Neuron (in vitro differentiated cells): Measurements from ENCODE around the gene OR51D1.

ENCODE experiments used
- H2AFZ ChIP-seq: one replicate; pipeline ENCODE4 v1.6.1; 2013; ENCODE audit warnings: low read depth, mild to moderate bottlenecking, inconsistent platforms, low read length, moderate library complexity
- H3K27me3 ChIP-seq: one replicate; pipeline ENCODE4 v1.6.1; 2013; ENCODE audit warnings: low read length; ENCODE audit not compliant: insufficient read depth
- H3K36me3 ChIP-seq: one replicate; pipeline ENCODE4 v1.6.1; 2013; ENCODE audit warnings: low read length; ENCODE audit not compliant: insufficient read depth
- H3K4me1 ChIP-seq: one replicate; pipeline ENCODE4 v1.6.1; 2013; ENCODE audit warnings: low read length; ENCODE audit not compliant: insufficient read depth
- H3K4me3 ChIP-seq: 2 replicates; pipeline ENCODE4 v1.5.1; 2013; ENCODE audit warnings: mild to moderate bottlenecking, low read length, moderate library complexity
- H3K9me3 ChIP-seq: one replicate; pipeline ENCODE4 v1.6.1; 2013; ENCODE audit warnings: low read length

OR51D1 gene

DNA sequence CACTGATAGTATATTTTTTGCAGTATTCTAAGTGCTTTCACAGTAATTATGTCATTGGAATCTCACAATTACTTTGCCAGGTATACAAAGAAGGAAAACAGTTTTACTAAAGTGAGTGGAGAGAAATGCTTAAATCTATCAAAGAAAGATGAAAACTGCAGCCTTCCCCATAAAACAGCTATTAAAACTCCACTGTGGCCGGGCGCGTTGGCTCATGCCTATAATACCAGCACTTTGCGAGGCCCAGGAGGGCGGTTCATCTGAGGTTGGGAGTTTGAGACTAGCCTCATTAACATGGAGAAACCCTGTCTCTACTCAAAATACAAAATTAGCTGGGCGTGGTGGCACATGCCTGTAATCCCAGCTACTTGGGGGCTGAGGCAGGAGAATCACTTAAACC, 25.6 kb downstream of the OR51D1 start:
- Histone ChIP-seq H2AFZ (no peak overlapping the region), H3K27me3 (peaks cover 3% of the 10 kb centered on the region), H3K4me1 (no peaks in the 10 kb centered on the region), H3K36me3 (no peaks in the 10 kb centered on the region), H3K9me3 (no peaks in the 10 kb centered on the region), H3K4me3 (no peak overlapping the region)

GRCh38 chr11:4664183-4664582, 26.9 kb downstream of the OR51D1 start:
- Histone ChIP-seq H2AFZ (no peak overlapping the region), H3K27me3 (peaks cover 3% of the 10 kb centered on the region), H3K36me3 (no peaks in the 10 kb centered on the region), H3K4me1 (no peaks in the 10 kb centered on the region), H3K4me3 (no peak overlapping the region), H3K9me3 (no peaks in the 10 kb centered on the region)

DNA sequence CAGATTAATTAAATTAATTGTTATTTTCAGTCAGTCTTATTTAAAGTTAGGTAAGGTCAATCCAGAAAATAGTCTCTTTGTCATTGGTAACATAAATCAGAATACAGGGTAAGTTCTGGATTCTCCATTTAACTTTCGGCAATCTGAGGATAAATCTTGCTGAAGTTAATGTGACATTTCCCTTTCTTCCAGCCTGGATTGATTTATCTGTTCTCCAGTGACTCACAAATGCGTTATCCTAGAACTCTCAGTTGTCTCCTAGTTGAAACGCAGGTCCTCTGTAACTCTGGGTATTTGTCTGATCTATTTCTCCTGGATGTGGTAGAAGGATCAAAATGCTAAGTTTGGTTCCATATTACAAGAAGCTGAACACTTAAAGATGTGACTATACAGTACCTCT, 27.5 kb downstream of the OR51D1 start:
- H3K9me3 ChIP-seq, result no peaks in the 10 kb centered on the region
- H3K27me3 ChIP-seq, result peaks cover 3% of the 10 kb centered on the region
- H3K36me3 ChIP-seq, result no peaks in the 10 kb centered on the region
- no peak overlapping the region for H2AFZ ChIP-seq
- no peak overlapping the region for H3K4me3 ChIP-seq
- H3K4me1 ChIP-seq, result no peaks in the 10 kb centered on the region

GRCh38 chr11:4665424-4665823, 28.1 kb downstream of the OR51D1 start:
- Histone ChIP-seq H3K9me3 (no peaks in the 10 kb centered on the region), H3K27me3 (peaks cover 3% of the 10 kb centered on the region), H3K4me3 (no peak overlapping the region), H2AFZ (no peak overlapping the region), H3K36me3 (no peaks in the 10 kb centered on the region), H3K4me1 (no peaks in the 10 kb centered on the region)

GRCh38 chr11:4671741-4672140, 34.5 kb downstream of the OR51D1 start:
- H3K4me1 ChIP-seq, result no peaks in the 10 kb centered on the region
- no peaks in the 10 kb centered on the region for H3K27me3 ChIP-seq
- no peaks in the 10 kb centered on the region for H3K9me3 ChIP-seq

DNA sequence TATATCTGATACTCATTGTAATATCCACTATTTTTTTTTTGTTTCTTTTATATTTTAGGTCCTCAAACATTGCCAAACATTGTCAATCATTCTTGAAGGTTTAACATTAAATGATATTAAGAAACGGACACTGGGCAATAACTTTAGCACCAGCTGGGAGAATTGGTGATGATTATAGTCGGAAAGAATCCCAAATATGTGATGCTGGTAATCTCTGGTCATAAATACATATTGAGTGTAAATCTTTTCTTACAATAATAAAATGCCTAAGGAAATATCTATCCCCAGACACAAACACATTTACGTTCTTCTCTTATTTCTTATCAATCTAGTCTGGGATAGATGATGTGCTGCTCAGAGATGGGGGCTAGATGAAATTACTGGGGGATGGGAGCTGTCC, 35.2 kb downstream of the OR51D1 start:
- no peak overlapping the region for H3K4me3 ChIP-seq
- H3K9me3 ChIP-seq, result no peaks in the 10 kb centered on the region
- H3K4me1 ChIP-seq, result no peaks in the 10 kb centered on the region

More at GRCh38 chr11:4671741-4672140, 34.5 kb downstream of the OR51D1 start:
- H3K4me3 ChIP-seq, result no peak overlapping the region
- no peaks in the 10 kb centered on the region for H3K36me3 ChIP-seq
- H2AFZ ChIP-seq, result no peak overlapping the region

DNA sequence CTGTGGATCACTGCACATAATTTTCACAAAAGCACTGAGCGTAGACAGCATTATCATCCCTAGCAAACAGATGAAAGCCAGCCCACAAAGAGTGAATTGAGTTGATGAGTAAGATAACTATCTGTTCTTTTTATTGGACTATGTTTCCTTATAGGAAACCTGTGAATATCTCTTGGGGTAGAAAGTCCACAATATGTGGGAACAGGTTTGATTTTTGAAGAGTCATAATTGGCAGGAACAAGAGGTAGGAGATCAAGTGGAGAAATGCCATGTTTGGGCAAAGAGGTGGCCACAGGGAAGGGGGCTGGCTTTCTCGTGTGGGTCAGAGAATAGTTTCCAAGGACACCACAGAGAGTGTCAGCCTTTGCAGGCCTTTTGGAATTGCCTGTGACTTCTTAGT, 36.5 kb downstream of the OR51D1 start:
- no peaks in the 10 kb centered on the region for H3K27me3 ChIP-seq
- no peaks in the 10 kb centered on the region for H3K4me1 ChIP-seq
- no peaks in the 10 kb centered on the region for H3K9me3 ChIP-seq
- H2AFZ ChIP-seq, result no peak overlapping the region
- no peaks in the 10 kb centered on the region for H3K36me3 ChIP-seq
- H3K4me3 ChIP-seq, result no peak overlapping the region

More for the DNA sequence above, 35.2 kb downstream of the OR51D1 start:
- Histone ChIP-seq H3K36me3 (no peaks in the 10 kb centered on the region), H2AFZ (no peak overlapping the region), H3K27me3 (no peaks in the 10 kb centered on the region)

GRCh38 chr11:4677948-4678347, 40.7 kb downstream of the OR51D1 start:
- H3K4me1 ChIP-seq, result peaks cover 13% of the 10 kb centered on the region
- H3K4me3 ChIP-seq, result no peak overlapping the region
- no peaks in the 10 kb centered on the region for H3K9me3 ChIP-seq
- no peaks in the 10 kb centered on the region for H3K27me3 ChIP-seq
- no peak overlapping the region for H2AFZ ChIP-seq
- no peaks in the 10 kb centered on the region for H3K36me3 ChIP-seq

DNA sequence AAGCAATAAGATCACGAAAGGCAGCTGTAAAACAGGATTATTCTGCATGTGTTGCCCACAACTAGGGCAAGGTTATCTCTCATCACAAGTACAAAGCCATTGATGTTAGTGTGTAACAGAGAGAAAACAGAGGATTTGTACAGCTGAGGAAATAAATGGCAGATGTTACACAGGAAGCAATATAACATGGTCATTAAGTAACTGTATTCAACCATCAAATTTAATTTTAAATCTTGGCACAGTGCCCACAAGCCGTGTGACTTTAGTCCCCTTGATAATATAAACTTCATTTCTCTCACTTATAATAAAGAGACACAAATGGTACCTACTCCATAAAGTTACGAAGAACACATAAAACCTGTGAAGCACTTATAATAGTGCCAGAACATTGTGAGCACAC, 43.1 kb downstream of the OR51D1 start:
- Histone ChIP-seq H3K27me3 (no peaks in the 10 kb centered on the region), H3K9me3 (no peaks in the 10 kb centered on the region), H3K36me3 (no peaks in the 10 kb centered on the region), H3K4me1 (peaks cover 23% of the 10 kb centered on the region), H2AFZ (no peak overlapping the region), H3K4me3 (no peak overlapping the region)

DNA sequence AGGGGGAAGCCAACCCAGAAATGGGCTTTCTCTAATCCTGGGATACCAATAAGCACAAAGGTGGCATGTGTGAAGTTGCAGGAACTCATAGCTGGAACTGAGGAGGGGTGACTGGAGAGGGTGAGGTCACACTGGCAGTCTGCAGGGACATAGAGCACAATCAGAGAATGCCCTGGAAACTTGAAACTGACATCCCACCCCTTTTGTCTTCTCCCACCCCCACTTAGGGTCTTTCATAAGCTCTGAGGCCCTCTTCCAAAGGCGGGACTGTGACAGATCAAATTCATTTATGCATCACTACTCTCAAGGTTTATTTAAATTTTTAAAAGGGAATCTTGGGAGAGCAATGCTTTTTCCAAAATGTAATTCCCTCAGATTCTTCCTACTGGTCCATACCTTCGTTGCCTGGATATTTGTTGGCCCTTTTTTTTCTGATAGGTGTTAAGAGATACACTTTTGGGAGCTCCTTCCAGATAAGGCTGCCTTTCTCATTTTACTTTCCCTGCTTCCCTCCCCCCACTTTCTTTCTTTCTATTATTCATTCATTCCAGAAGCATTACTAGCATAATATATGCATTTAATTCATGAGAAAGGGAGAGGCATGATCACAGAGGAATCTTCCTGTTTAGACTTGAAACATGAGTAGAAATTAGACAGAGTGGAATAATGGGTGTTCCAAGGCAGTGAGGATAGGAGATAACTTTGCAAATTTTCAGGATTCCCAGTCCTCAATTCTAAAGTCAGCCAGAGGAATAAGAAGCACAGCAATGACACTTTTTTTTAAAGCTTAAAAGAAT, 45.5 kb downstream of the OR51D1 start:
- Histone ChIP-seq H3K4me3 (no peak overlapping the region), H3K27me3 (no peaks in the 10 kb centered on the region), H3K4me1 (peaks cover 23% of the 10 kb centered on the region), H2AFZ (no peak overlapping the region), H3K9me3 (no peaks in the 10 kb centered on the region), H3K36me3 (no peaks in the 10 kb centered on the region)

- Histone ChIP-seq H3K4me3 (no peak overlapping the region), H3K4me1 (peaks cover 23% of the 10 kb centered on the region), H2AFZ (no peak overlapping the region), H3K27me3 (no peaks in the 10 kb centered on the region), H3K36me3 (no peaks in the 10 kb centered on the region), H3K9me3 (no peaks in the 10 kb centered on the region)
These were observed 47.5 kb downstream of the OR51D1 start for GRCh38 chr11:4684631-4685285.
